Measurements from ENCODE around the gene FOXP2.

The FOXP2 gene

DNA sequence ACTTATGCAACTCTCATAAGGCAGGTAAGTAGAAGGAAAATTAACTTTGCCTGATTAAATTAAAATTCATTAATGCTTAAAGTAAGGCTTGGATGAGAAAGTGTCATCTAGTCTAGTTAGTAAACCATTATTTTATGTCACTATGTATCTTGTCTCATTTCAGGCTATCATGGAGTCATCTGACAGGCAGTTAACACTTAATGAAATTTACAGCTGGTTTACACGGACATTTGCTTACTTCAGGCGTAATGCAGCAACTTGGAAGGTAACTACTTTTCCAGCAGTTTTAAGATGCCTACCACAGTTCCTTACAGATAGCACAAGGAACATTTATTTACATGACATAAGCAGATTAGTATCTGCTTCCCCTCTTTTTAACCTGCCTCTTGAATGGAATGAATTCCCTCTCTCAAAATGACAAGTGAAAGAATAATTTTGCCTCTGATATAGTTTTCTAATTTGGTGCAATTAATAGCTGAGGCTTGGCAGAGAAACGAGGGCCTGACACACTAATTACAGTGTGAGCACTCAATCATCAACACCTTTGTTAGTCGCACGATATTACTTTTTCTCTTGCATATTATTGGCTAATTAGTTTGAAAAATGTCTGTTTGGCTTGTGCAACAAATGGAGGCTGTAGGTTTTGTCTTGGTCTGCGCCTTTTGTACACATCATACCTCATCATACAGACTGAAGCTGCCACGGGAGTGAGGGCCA, 245.0 kb downstream of the FOXP2 start:
- DNase-seq = no peak

DNA sequence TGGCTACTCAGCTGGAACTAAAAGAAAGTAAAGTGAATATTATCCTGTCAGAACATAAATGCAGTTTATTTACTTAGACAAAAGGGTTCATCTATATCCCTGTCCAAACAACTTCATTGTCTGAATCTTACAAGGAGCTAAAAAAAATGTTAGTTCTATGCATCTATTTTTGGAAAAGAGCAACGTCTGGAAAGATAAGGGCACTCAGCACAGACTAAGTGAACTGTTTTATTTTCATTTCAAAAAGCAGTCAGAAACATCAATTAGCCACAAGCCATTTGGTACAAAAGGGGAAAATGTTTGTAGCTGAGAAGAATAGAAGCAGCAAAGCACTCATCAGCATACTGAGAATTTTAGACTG, 245.5 kb downstream of the FOXP2 start:
- DNase-seq = peak; percentile 99

DNA sequence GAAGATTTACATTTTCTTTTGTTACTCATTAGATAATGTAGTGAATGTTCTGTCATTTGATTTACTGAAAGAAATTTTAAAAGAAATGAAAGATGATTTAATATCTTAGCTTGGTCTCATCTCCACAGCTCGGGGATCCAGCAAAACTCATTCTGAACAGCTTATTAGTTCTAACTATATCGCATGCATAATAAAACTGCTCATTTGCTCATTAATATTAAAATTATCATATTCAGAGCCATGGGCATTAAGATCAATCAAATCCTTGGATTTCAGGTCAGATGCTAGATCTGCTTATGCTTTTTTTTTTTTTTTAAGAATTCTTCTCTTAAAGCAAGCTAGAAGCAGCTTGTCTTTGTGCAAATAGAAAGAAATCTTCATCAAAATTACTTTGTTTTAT, 246.1 kb downstream of the FOXP2 start:
- peak; percentile 57 for DNase-seq

DNA sequence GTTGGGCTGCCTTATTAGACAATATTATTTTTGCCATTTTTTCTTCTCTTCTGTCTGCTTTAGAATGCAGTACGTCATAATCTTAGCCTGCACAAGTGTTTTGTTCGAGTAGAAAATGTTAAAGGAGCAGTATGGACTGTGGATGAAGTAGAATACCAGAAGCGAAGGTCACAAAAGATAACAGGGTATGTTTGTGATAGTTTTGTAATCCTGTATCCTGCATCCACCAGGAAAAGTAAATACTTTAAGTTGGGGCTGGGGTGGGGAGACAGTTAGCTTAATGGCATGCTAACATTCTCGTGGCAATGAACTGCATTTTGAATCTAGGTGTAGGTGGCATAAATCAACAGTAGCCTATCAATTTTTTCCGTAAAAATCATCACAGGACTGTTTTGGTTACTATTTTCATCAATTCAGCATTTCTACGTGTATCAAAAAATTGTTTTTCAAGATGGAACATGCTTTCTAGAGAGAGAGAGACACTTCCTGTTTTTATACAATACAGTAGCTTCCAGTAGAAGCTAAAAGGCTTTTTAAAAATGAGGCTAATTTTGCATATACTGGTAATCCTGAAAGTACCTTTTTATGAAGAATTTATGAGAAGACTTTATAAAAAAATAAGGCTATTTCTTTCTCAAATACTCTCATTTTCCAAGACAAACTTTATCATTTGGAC, 247.5 kb downstream of the FOXP2 start:
- peak; percentile 52 for DNase-seq

DNA sequence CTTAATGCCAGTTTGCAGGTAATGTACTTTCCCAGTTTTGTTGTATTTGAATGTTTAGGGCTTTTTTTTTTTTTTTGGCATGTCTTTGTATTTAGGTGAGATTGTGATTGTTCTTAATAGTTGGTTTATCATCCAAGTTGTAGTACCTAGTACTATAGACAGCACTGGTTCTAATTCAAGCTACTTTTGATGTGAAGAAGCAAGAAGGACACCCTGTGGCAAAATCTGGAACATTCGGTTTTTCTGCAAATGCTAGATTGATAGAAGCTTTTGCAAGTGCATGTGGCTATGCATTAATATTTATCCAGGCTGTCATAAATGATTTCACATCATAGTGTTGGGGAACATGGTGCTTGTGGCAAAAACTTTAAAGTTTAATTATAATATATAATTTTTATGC, 248.9 kb downstream of the FOXP2 start:
- DNase-seq = peak; percentile 86

DNA sequence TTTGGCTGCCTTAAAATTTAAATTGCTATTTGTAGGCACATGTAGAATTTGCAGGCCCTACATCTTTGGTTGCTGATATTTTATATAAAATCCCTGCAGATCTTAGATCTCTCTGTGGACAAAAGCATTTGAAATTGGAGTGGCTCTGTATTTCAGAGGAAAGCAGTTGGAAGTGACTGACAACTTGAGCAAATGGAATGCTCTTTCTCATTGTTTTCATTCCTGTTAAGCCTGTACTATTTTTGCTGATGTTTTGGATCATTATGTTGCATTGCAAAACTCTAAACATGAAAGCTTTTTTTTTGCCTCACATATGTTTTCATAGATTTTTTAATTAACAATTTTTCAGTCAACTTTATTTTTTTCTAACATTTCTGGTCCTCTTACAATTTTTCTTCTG, 256.1 kb downstream of the FOXP2 start:
- no peak for DNase-seq

DNA sequence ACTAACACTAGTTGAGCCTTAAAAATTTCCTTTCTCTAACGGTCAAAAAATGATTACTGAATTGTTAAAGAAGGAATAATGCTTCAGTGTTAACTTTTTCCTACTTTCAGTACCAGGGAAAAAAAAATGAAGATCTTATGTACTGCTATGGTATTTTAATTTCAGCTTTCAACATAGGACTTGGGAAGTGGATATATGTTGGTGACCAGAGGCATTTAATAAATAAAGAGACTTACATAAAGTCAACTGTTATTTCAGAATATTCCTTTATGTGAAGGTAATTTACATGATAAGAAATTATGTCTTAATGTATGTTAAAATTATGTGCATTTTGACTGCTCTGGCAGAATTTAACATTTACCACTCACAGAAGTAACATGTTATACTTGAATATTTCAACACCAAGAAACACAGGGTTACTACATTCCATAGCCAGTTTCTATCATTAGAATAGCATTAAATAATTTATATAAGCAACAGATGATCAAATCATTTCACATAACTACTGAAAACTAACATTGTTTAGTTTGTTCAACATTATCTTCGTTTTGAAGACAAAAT, 257.0 kb downstream of the FOXP2 start:
- DNase-seq = no peak

DNA sequence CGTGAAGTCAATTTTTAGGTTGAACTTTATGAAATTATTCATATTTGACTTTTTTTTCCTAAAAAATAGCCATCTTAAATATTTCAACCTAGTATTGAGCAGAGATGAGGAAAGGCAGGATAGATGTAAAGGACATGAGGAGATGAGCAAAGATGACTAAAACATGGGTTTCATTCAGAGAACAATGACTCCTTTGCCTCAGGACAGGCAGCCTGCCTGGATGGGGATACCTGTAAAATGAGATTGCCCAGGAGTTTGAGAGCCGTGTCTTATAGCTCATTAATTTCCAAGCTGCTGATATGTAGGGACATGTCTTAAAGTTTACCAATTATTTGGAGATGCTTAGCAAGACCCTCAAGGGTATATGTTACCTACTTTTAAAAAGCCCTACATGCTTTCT, 263.5 kb downstream of the FOXP2 start:
- DNase-seq = no peak

DNA sequence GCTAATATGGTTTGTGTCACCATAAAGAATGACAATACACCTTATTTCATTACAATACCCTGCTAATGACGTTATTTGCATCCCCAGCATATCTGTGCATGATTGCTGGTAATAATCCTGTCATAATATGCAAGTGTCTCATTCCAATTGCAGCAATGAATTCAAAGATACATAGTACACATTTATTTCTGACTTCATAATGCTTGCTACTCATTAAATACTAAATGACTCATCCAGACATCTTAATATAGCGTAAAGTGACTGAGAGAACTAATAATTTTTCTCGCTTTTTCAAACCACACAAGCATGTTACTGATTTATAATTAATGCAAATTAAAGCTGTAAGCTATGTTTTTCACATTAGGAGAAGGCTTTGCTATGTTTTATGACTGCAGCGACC, 272.6 kb downstream of the FOXP2 start:
- peak; percentile 49 for DNase-seq

DNA sequence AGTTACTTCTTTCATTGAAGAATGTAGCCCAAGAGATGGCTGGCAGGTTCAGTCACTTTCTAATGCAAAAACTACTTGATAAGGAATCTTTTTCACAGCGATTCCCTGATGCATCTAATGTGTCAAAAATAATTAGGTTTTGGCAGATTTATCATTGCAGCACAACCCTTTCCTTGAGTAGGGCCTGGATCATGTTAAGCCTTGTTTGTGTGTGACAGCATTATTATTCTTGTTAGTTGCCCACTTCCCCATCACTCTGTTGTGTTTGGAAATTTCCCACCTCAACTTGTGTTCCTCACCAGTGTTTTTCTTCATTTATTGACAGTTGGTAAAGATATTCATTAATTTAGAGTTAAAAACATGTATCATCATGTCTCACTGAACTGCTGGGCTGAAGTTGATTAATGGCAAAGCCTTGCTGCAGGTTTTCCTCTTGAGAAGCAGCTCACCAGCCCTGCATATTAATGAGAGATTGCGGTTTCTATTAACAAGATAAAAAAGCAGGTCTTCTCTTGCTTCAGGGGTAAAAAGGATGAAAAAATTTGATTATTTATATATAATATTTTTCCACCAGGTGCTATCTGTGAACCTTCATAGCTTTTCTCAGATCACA, 273.9 kb downstream of the FOXP2 start:
- peak; percentile 57 for DNase-seq

DNA sequence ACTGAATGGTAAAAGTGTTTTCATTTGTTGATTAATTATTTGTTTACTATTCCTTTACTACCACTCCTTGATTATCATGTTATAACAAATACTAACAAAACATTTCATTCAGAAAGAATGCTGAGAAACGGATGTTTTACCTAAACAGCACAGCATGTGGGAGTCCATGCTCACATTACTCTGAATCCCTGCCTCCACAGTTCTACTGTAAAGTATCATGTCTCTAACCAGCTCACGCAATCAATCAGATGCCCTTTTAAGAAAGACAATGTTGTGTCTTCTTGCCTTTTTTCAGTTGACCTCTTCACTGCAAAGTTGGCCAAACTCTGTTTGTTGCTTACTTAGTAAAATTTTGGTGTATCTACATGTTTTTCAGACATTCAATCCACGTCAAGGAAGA, 274.8 kb downstream of the FOXP2 start:
- DNase-seq = no peak

DNA sequence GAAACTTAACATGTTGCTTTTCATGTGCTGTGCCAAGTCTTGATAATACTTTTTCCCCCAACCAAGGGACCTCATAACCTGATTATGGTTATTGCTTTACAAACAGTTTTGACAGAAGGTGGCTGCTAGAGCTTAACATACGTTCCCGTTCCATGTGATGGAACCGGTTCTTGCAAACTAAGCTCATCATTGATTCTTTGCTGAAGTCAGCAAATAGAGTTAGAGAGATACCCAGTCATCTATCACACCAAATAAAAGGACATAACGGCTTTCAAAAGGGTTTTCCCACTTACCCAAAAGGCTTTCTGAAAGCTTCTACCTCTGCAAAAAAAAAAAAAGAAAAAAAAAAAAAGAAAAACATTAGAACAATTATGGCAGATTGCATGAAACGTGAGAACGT, 277.0 kb downstream of the FOXP2 start:
- peak; percentile 88 for DNase-seq

DNA sequence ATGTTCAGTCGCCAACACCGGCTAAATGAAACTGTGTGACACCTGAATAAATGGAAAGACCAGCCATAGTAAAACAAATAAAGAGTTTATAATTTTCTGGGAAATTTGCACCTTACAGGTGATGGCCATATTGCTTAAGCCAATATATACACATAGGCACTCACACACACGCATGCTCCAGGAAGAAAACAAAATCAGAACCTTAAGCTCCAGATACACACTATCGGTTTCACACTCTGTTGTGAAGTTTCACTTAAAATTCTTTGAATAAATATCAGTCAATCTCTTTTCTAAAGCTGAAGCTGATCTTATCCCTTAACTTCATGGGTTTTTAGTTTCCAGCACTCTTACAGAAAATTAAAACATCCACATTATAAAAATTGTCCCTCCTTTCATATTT, 280.6 kb downstream of the FOXP2 start:
- DNase-seq = no peak

DNA sequence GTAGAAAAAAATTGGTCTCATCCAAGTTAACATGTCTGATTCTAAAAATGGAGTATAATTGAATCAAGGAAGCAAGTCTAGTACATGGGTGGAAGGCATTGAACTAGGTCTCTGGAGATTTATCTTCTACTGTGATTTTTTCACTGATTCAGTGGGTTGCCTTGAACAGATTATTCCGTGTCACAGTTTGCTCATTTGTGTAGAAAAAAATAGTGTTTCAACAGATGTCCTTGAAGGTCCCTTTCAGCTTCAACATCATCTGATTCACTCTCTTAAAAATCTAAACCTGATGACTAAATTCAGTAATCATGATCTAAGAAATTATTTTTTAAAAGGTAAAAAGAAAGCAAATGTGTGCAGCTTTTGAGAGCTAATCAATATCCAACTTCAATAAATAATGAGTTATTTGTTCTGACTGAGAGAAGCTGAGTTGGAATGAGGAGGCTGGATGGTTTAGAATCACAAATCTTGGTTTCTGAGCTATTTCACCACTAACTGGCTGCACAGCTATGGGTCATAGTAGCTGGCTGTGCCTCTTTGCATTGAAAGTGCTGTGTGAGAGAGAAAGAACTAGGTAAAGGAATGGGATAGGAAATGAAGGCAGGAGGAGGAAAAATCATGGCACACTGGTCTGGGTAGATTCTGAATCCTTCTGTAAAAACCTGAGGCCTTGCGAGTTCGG, 285.8 kb downstream of the FOXP2 start:
- no peak for DNase-seq

DNA sequence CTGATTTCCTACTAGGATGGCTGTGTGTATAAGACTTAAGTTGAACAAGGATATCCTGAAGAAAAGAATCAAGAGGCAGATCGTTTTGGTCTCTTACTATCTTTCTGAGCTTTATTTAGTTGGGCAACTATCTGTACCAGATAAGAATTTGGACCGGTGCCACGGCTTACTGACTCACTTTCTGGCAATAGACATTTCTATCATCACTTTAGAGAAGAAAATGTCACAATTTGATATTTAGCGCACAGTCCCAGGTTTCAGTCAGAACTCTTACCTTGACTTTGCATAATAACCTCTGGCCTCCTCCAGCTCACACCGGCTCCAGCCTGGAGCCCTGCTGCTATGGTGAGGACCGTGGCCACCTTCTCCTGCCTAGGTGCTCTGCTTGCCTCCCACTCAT, 289.1 kb downstream of the FOXP2 start:
- no peak for DNase-seq

DNA sequence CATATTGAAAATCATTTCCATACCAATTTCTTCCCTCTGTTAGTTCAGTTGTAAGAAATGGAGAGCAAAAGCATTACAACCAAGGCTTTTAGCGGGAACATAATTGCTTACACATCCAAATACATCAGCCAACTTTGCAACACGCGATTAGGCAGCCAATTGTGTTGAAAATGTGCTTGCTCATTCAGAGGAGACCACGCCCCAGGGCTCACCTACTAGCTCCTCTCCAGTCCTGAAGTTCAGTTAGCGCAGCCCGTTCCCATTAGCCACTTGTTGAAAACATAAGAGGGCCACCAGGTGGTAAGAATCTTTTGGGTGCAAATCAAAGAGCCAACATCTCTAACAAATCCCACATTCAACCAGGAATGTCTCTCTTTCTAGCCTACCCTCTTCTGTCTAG, 294.0 kb downstream of the FOXP2 start:
- DNase-seq = peak; percentile 67

DNA sequence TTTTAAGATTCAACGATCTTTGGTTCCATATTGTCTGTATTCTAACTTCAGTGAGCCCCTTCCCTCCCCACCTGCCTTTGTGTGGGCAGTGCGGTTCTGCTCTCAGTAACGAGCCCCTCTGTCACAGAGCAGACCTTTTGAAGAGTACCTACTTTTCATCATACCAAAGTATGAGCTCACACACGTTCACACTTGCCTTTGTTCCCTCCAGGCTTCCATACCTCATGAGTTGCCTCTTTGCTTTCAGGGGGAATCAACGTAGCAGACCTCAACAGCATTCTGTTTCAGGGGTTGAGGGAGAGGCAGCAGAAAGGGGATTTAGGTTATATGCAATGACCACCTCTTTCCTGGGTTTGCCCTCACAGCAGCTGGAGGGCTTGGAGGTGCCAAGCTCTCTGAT, 295.9 kb downstream of the FOXP2 start:
- peak; percentile 38 for DNase-seq

DNA sequence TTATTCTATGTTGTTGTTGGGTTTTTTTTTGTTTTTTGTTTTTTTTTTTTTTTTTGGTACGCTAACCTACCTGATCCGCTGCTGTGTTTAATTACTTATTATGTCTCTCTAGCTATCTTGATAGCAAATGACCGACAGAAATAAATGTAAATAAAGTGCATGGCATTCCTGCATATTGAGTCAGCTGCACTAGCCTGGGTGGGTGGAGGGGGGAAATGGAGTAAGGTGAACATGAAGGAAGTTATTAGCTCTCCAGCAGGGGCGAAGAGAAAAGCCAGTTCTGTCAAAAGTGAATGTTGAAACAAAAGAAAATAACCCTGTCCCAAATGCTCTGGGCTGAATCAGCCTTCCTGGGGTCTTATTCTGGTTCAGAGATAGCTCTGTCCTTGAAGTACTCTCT, 296.6 kb downstream of the FOXP2 start:
- DNase-seq = no peak

DNA sequence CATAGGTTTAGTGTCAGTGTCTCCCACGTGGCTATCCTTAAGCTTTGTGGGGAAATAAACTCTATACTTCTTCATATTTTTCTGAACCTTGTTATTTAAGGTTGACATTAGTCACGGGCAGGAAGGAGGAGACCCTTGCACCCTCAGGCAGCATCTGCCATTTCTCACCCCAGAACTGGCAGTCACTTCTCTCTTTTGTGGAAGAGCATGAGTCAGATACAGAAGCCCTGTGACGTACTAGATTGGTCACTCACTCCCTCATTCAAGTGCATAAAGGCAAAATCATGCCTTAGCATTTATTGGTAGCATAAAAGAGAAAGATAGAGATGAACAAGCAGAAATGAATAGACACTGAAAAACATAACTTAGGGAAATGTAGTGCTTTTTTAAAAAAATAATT, 301.3 kb downstream of the FOXP2 start:
- DNase-seq = no peak

DNA sequence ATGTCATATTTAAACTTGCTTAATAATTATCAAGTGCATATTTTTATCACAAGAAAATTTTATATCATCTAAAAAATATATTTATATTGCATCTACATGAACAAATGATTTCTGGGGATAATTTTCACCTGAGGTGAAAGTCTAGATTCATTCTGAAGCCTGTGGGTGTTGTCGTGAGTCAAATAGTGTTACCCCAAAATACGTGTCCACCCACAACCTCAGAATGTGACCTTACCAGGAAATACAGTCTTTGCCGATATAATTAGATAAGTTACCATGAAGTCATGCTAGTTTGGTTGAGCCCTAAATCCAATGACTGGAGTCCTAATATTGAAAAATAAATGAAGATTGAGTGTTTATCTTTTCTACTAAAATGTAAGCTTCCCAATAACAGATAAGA, 304.2 kb downstream of the FOXP2 start:
- DNase-seq = no peak

DNA sequence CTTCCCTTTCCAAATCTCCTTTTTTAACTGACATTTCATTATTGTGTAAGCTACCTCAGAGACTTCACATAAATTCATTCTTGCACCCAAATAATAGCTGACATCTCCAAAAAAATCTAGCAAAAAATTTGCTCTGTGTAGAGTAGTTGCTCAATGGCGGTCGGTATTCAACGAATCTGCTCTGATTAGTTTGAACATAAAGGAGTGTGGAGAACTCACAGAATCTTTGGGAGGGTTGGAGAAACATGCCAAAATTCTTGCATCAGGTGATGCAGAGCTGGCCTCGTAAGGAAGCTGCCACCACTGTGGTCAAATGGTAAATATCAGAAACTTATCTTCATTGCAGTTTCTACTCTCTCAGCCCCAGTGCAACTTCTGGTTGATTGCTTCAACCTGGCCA, 306.1 kb downstream of the FOXP2 start:
- DNase-seq = no peak

DNA sequence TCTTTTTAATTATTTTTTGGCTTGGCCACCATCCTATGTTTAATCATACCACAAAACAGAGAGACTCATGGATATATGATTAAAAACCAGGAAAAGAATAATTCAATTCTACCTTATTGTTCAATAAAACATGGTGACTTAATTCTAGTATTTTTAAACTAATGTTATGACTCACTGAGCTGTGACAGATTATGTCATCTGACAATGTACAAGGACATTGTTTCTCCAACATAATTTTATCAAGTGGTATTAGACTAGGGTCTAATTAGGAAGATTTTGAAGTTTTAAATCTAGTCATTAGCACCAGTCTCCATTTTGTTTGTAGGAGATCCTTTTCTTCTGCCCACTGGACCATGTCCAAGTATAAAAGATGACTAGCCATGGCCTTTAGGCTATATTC, 307.9 kb downstream of the FOXP2 start:
- no peak for DNase-seq

DNA sequence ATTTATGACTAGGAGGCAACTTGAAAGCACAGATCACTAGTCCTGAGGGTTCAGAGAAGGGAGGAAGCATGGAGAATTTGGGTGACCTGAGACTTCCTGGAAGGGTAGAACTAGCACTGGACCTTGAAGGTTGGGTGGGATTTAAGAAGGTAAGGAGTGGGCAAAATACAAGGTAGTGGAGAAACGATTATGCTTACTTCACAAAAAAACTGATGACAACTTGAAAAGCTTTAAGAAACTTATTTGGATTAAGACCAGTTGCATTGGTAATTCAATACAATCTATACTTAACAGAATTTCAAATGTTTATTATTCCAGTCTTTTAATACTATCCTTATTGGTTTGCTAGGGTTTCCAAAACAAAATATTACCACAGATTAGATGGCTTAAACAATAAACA, 308.7 kb downstream of the FOXP2 start:
- DNase-seq = no peak

DNA sequence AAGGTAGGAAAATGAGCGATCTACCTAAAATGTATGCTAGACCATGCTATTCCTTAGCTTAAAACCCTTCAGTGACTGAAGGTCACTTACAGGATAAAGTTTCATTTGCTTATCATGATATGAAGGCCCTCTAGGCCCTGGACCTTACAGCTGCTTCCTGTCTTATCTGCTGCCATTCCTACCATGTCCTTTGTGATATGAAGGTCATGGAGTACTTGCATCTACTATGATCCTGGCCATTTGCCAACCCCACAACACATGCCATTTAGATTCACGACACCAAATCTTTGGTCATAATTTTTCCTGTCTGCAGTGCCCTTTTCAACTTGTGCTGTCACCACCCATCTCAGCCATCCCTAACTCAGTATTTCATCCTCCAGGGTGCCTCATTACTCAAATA, 325.5 kb downstream of the FOXP2 start:
- peak; percentile 48 for DNase-seq

Measured in NCI-H69 (cell line).